Psoas muscle (tissue), 8 donors: ENCODE measurements around the gene C1QTNF6. TPM values are rescaled to one million over a fixed set of nuclear protein-coding genes. Genes with fewer than 3 reads are reported as not detected.

Source experiments
- ATAC-seq, 4 donors: fragments of 200-7000 bp; cut with Tn5 transposase; one replicate each; pipeline ENCODE4 v1.9.1; 2020; ENCODE audit warnings: moderate library complexity in 3 of 4, mild to moderate bottlenecking in 2 of 4
- DNase-seq, 2 donors: peaks; one replicate each; pipeline ENCODE4 v3.0.0-alpha.2; 2020
- H3K27ac ChIP-seq: fragments of 200-600 bp; one replicate; pipeline ENCODE4 v1.8.0; 2022
- H3K27me3 ChIP-seq, 3 donors: fragments of 200-600 bp in 1 of 3; one replicate each; pipeline versions ENCODE4 v1.6.1 to v1.8.0; 2013 to 2022; ENCODE audit warnings: low read length in 2 of 3, mild to moderate bottlenecking in 2 of 3, moderate library complexity in 1 of 3; ENCODE audit not compliant: insufficient read depth in 3 of 3
- H3K36me3 ChIP-seq, 2 donors: fragments of 200-600 bp in 1 of 2; one replicate each; pipeline versions ENCODE4 v1.6.1 to v1.8.0; 2013 to 2022; ENCODE audit warnings: low read depth in 1 of 2, mild to moderate bottlenecking in 1 of 2, moderate library complexity in 1 of 2; ENCODE audit not compliant: insufficient read depth in 1 of 2
- H3K4me1 ChIP-seq: fragments of 200-600 bp; one replicate; pipeline ENCODE4 v1.8.0; 2022
- H3K4me3 ChIP-seq: fragments of 200-600 bp; one replicate; pipeline ENCODE4 v1.8.0; 2022; ENCODE audit warnings: mild to moderate bottlenecking
- H3K9me3 ChIP-seq: fragments of 200-600 bp; one replicate; pipeline ENCODE4 v1.8.0; 2022
- CTCF ChIP-seq: fragments of 200-600 bp; IDR thresholded peaks from one replicate; pipeline ENCODE4 v1.8.0; 2022; ENCODE audit warnings: antibody characterized with exemption
- WGBS, 3 donors: extraction: QIAGEN DNeasy Blood & Tissue Kit; methylation state at CpG; one replicate each; pipeline versions ENCODE4 v1.1.6 to v1.1.7; 2013; 5-methylcytosine and 5-hydroxymethylcytosine counted together
- intact Hi-C, 2 donors: fragments of 100-400 bp; cut with DNase I; formaldehyde crosslinking; loops; one replicate each; pipeline versions ENCODE4 v1.11.0 to v1.14.2; 2022
- polyA plus RNA-seq, 3 donors: library from polyadenylated mRNA; stranded (reverse); fragments of 200-250 nt; gene quantifications; one replicate each; pipeline ENCODE4 v1.2.3, GENCODE V29; 2013
- total RNA-seq, 4 donors: library from RNA; stranded (reverse); fragmentation: NEBNext Ultra II Directional in 2 of 4; extraction: Animal tissue kit (Norgen Biotek cat#: 25700) in 2 of 4; gene quantifications; one replicate each; pipeline versions ENCODE4 v1.2.1 to v1.2.4, GENCODE V29; 2021 to 2023
- donor health status: healthy with polysubstance abuse.
- donor health status: DM: no; HTN: no; CAD: no; lungs with moderate emphysema.
- donor health status: Bipolar disorder and iron deficiency.
- donor health status: healthy.
- donor health status: DM: yes; HTN: yes; CAD: no.
- donor health status: DM: no; HTN: no; CAD: no.
- donor health status: DM: no; HTN: no; CAD: no.
- donor health status: DM: yes; HTN: yes; CAD: no.

C1QTNF6 gene
- total and polyA plus RNA-seq, 7 donors: 0.66 to 8.2 (median 1.0) TPM

GRCh38 chr22:37153901-37154300 is 34.1 kb downstream of the C1QTNF6 start:
- peaks cover 0 to 7% (median 0%) of the 10 kb centered on the region in 3 donors for H3K27me3 ChIP-seq
- ATAC-seq: no peak
- H3K27ac ChIP-seq: no peak overlapping the region
- intact Hi-C loops: no loop called here
- H3K36me3 ChIP-seq: no peaks in the 10 kb centered on the region
- no peak for DNase-seq
- 86 to 94% (median 89%) methylated on average over 6 of the region's 6 CpGs for WGBS, 3 donors
- no peak overlapping the region for H3K4me3 ChIP-seq
- no peak for TF ChIP-seq CTCF
- no peaks in the 10 kb centered on the region for H3K9me3 ChIP-seq
- no peaks in the 10 kb centered on the region for H3K4me1 ChIP-seq

- no peaks in the 10 kb centered on the region for H3K9me3 ChIP-seq
- DNase-seq: no peak
- H3K4me3 ChIP-seq: no peak overlapping the region
- intact Hi-C loops: no loop called here
- TF ChIP-seq CTCF: no peak
- no peak for ATAC-seq
- peaks cover 0 to 2% (median 0%) of the 10 kb centered on the region in 3 donors for H3K27me3 ChIP-seq
- no peaks in the 10 kb centered on the region for H3K36me3 ChIP-seq
- no peak overlapping the region for H3K27ac ChIP-seq
- H3K4me1 ChIP-seq: no peaks in the 10 kb centered on the region
Observed at GRCh38 chr22:37151401-37151800, 36.6 kb downstream of the C1QTNF6 start.

DNA sequence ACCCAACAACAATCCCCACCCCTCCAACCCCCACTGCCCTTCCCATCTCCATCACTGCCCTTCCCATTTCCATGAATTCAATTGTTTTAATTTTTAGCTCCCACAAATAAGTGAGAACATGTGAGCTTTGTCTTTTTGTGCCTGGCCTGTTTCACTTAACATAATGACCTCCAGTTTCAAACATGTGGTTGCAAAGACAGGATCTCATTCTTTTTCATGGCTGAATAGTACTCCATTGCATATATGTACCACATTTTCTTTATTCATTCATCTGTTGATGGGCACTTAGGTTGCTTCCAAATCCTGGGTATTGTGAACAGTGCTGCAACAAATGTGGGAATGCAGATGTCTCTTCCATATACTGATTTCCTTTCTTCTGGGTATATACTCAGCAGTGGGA is 37.3 kb downstream of the C1QTNF6 start:
- TF ChIP-seq CTCF: no peak
- Histone ChIP-seq H3K27me3 (peaks cover 0 to 2% (median 0%) of the 10 kb centered on the region in 3 donors), H3K4me1 (no peaks in the 10 kb centered on the region), H3K4me3 (no peak overlapping the region), H3K36me3 (no peaks in the 10 kb centered on the region), H3K27ac (no peak overlapping the region), H3K9me3 (no peaks in the 10 kb centered on the region)
- ATAC-seq (no peak), DNase-seq (no peak)
- intact Hi-C loops: no loop called here

GRCh38 chr22:37148742-37149665 is 39.0 kb downstream of the C1QTNF6 start:
- DNase-seq (no peak), ATAC-seq (no peak)
- H3K36me3 ChIP-seq: no peaks in the 10 kb centered on the region
- no peaks in the 10 kb centered on the region for H3K9me3 ChIP-seq
- WGBS, 3 donors: 80 to 82% (median 81%) methylated on average over 17 of the region's 17 CpGs
- no peak overlapping the region for H3K4me3 ChIP-seq
- intact Hi-C loops: no loop called here
- H3K27me3 ChIP-seq: peaks cover 0 to 11% (median 2%) of the 10 kb centered on the region in 3 donors
- no peaks in the 10 kb centered on the region for H3K4me1 ChIP-seq
- H3K27ac ChIP-seq: no peak overlapping the region
- no peak for TF ChIP-seq CTCF
